Neutrophil (primary cell): ENCODE measurements around the gene MPC2.

Source experiments
- H3K27ac ChIP-seq: fragments of 200-600 bp; sonication (generic); 2 replicates; pipeline ENCODE4 v1.5.1; 2016; ENCODE audit warnings: mild to moderate bottlenecking, moderate library complexity
- H3K27me3 ChIP-seq: fragments of 200-600 bp; sonication (generic); 2 replicates; pipeline ENCODE4 v1.6.0; 2016; ENCODE audit warnings: mild to moderate bottlenecking
- H3K36me3 ChIP-seq: fragments of 200-600 bp; sonication (generic); 2 replicates; pipeline ENCODE4 v1.5.1; 2017
- H3K4me1 ChIP-seq, 2 experiments: fragments of 200-600 bp in 1 of 2; sonication (generic) in 1 of 2; 1 replicate in 1 of 2; 2 replicates in 1 of 2; pipeline versions ENCODE4 v1.5.1 to v1.6.1; 2013 to 2016; ENCODE audit warnings: low read depth in 1 of 2, low read length in 1 of 2, mild to moderate bottlenecking in 1 of 2, moderate library complexity in 1 of 2; ENCODE audit not compliant: control insufficient read depth in 1 of 2, insufficient read depth in 1 of 2
- H3K4me3 ChIP-seq, 2 experiments: fragments of 200-600 bp in 1 of 2; sonication (generic) in 1 of 2; 1 replicate in 1 of 2; 2 replicates in 1 of 2; pipeline ENCODE4 v1.5.1; 2013 to 2016; ENCODE audit warnings: low read depth in 1 of 2, low read length in 1 of 2, mild to moderate bottlenecking in 1 of 2, moderate library complexity in 1 of 2
- H3K9me3 ChIP-seq: fragments of 200-600 bp; sonication (generic); 2 replicates; pipeline ENCODE4 v1.5.1; 2016
- CTCF ChIP-seq: fragments of 200-600 bp; sonication (generic); IDR thresholded peaks from 2 replicates; pipeline ENCODE4 v1.5.1; 2016; ENCODE audit warnings: antibody characterized with exemption

The MPC2 gene

GRCh38 chr1:167955915-167956314, 19.0 kb upstream of the MPC2 start:
- no peaks in the 10 kb centered on the region for H3K9me3 ChIP-seq
- H3K36me3 ChIP-seq, result peaks cover 31% of the 10 kb centered on the region
- H3K4me1 ChIP-seq, result no peaks in the 10 kb centered on the region
- no peaks in the 10 kb centered on the region for H3K27me3 ChIP-seq
- H3K27ac ChIP-seq, result no peak overlapping the region
- no peak overlapping the region for H3K4me3 ChIP-seq
- TF ChIP-seq CTCF, result no peak

GRCh38 chr1:167950569-167950968, 13.7 kb upstream of the MPC2 start:
- peaks cover 31% of the 10 kb centered on the region for H3K36me3 ChIP-seq
- no peaks in the 10 kb centered on the region for H3K4me1 ChIP-seq
- TF ChIP-seq CTCF, result no peak
- no peak overlapping the region for H3K27ac ChIP-seq
- no peaks in the 10 kb centered on the region for H3K9me3 ChIP-seq
- H3K4me3 ChIP-seq, result no peak overlapping the region
- no peaks in the 10 kb centered on the region for H3K27me3 ChIP-seq

GRCh38 chr1:167949785-167950184, 12.9 kb upstream of the MPC2 start:
- Histone ChIP-seq H3K9me3 (no peaks in the 10 kb centered on the region), H3K27ac (no peak overlapping the region), H3K27me3 (no peaks in the 10 kb centered on the region), H3K4me3 (no peak overlapping the region), H3K36me3 (peaks cover 27% of the 10 kb centered on the region), H3K4me1 (no peaks in the 10 kb centered on the region)
- TF ChIP-seq CTCF, result no peak

GRCh38 chr1:167947733-167948132, 10.9 kb upstream of the MPC2 start:
- no peak for TF ChIP-seq CTCF

GRCh38 chr1:167943541-167943940, 6.7 kb upstream of the MPC2 start:
- Histone ChIP-seq H3K27ac (no peak overlapping the region), H3K4me3 (no peak overlapping the region), H3K9me3 (no peaks in the 10 kb centered on the region), H3K27me3 (no peaks in the 10 kb centered on the region), H3K4me1 (peaks cover 1 to 2% of the 10 kb centered on the region in 2 experiments), H3K36me3 (no peaks in the 10 kb centered on the region)
- no peak for TF ChIP-seq CTCF

More at GRCh38 chr1:167947733-167948132, 10.9 kb upstream of the MPC2 start:
- H3K36me3 ChIP-seq, result peaks cover 7% of the 10 kb centered on the region
- H3K4me3 ChIP-seq, result no peak overlapping the region
- no peaks in the 10 kb centered on the region for H3K9me3 ChIP-seq
- H3K27ac ChIP-seq, result no peak overlapping the region
- no peaks in the 10 kb centered on the region for H3K27me3 ChIP-seq
- H3K4me1 ChIP-seq, result no peaks in the 10 kb centered on the region

GRCh38 chr1:167940264-167940663, 3.4 kb upstream of the MPC2 start:
- no peak overlapping the region for H3K27ac ChIP-seq
- no peak for TF ChIP-seq CTCF

More at GRCh38 chr1:167940264-167940663, 3.4 kb upstream of the MPC2 start:
- Histone ChIP-seq H3K4me3 (no peak overlapping the region), H3K27me3 (no peaks in the 10 kb centered on the region), H3K9me3 (no peaks in the 10 kb centered on the region), H3K36me3 (no peaks in the 10 kb centered on the region), H3K4me1 (peaks cover 15 to 20% of the 10 kb centered on the region in 2 experiments)
